Measurements from ENCODE around the gene BMP8A.
A peak's percentile ranks its signal among the peaks of the same experiment; 100 is the strongest.

- TF ChIP-seq CTCF (IDR thresholded peaks at IDR 0.05 in 2 of 3, conservative IDR thresholded peaks at IDR 0.05 in 1 of 3; ENCODE audit: insufficient read depth in 2 of 3, low read depth in 1 of 3, low read length in 3 of 3) (0 out of 6 replicates have a peak, but pooled peaks of 1 of the 3 experiments have one; percentile 4), POLR2A (conservative IDR thresholded peaks at IDR 0.05) (no peak)
Observed at GRCh38 chr1:39491146-39491921, at the start of gene BMP8A.

Measured in K562 (cell line).